HFF-Myc (cell line): Measurements from ENCODE around the gene BAAT.

ENCODE experiments used
- DNase-seq: peaks from one replicate; pipeline ENCODE4 v3.0.0-alpha.2; 2011; ENCODE audit warnings: low read depth; ENCODE audit errors: extremely low read depth
- H3K4me3 ChIP-seq: replicated peaks from 2 replicates; pipeline ENCODE4 v1.5.1; 2011; ENCODE audit warnings: low read depth, mild to moderate bottlenecking, control low read depth, low read length
- TF ChIP-seq, protein P1 (sequence below): IDR thresholded peaks from 2 replicates; pipeline ENCODE4 v1.5.1; 2012; ENCODE audit warnings: mild to moderate bottlenecking, low read depth, low read length, control low read depth; ENCODE audit errors: missing control alignments

The BAAT gene

DNA sequence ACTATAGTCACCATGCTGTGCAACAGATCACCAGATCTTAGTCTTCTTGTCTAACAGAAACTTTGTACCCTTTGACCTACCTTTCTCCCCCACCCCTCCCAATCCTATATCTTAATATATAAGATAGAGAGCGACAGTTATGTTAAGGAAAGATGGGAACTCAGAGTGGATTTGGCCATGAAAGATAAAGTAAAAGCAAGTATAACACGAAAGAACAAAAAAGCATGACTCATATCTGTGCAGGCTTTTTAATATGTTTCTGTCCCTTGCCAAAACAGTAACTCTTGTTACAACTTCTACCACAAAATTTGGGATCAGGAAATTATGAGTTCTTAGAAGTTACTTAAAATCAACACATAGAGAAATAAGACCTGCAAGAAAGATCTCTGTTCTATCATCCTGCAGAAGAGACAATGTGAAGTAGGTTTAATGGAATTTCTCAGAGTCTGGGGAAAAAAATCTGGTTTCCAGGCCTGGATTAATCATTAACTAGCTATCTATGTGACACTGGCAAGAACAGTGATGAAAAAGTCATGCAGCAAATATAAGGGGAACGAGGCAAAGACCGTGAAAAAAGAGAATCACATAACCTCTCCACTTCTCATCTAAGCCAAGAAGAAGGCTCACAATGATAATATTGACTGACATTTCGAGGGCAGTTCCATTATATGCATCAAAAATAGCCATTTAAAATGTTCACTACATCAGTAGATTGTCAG lies 18.6 kb downstream of the BAAT start:
- no peak for DNase-seq
- no peak overlapping the region for H3K4me3 ChIP-seq
- TF ChIP-seq, protein P1, sequence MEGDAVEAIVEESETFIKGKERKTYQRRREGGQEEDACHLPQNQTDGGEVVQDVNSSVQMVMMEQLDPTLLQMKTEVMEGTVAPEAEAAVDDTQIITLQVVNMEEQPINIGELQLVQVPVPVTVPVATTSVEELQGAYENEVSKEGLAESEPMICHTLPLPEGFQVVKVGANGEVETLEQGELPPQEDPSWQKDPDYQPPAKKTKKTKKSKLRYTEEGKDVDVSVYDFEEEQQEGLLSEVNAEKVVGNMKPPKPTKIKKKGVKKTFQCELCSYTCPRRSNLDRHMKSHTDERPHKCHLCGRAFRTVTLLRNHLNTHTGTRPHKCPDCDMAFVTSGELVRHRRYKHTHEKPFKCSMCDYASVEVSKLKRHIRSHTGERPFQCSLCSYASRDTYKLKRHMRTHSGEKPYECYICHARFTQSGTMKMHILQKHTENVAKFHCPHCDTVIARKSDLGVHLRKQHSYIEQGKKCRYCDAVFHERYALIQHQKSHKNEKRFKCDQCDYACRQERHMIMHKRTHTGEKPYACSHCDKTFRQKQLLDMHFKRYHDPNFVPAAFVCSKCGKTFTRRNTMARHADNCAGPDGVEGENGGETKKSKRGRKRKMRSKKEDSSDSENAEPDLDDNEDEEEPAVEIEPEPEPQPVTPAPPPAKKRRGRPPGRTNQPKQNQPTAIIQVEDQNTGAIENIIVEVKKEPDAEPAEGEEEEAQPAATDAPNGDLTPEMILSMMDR: no peak

DNA sequence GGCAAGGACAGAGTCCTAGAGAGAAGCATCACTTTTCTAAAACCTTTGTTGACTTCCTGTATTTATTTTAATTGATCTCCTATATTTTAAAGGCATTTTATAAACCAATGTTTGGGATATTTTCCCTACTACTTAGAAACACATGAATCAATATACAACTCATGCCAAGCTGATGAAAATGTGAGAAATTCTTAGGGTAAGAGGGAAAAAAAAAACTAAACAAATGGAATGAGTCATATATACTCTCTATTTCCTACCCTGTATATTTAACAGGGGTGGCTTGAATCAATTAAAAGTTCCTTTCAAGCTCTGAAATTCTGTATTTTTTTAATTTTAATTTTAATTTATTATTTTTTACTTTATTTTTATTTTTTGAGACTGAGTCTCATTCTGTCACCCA lies 19.6 kb downstream of the BAAT start:
- DNase-seq: no peak
- TF ChIP-seq, protein P1: no peak
- no peak overlapping the region for H3K4me3 ChIP-seq

DNA sequence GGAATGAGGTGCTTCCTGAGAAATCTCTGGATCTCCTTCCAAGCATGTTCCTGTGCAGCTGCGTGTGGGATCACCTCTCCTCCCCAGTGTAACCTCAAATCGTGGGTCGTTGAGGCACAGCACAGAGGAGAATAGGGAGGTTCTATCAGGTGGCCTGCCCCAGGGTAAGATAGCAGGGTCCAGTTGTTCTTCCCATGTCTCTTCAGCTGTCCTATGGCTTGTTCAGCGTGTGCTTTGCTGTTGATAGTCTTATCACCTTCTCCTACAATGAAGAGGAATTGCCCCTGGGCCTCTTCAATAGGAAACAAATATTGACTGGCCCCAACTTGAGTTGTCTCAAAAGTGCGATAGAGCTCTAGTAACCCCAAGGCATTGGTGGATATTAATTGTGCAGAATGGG lies 22.4 kb downstream of the BAAT start:
- no peak overlapping the region for H3K4me3 ChIP-seq
- DNase-seq: no peak
- TF ChIP-seq, protein P1: no peak

DNA sequence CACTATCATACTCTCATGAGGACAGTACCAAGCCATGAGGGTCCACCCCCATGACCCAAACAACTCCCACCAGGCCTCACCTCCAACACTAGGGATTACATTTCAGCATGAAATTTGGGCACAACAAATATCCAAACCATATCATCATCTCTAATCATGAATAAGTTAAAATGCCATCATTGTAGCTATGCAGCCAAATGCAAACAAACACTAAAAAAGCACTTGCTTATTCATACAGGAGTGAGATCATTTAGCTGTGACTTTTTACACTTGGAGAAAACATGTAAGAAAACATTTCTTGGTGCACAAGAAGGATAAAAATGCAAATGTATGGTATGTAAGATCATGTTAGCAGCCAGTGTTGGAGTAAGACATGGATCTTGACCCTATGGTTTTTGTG lies 24.2 kb downstream of the BAAT start:
- H3K4me3 ChIP-seq: no peak overlapping the region
- no peak for DNase-seq
- TF ChIP-seq, protein P1: no peak

DNA sequence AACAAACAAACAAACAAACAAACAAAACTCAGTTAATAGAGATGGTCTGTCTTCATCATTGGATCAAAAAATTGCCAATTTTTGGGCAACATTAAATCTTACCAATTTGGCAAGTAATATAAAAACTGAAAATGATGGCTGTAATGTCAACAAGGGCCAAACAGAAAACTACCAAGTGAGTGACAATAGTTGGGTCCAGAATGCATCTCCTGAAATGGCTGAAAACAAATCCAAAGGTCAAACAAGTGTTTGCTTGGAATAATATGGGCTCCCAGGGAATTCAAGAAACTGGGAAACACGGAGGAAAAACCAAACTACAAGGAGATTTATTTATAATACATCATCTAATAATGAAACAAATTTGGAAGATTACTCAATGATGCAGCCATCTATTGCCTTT lies 25.1 kb downstream of the BAAT start:
- TF ChIP-seq, protein P1: no peak
- no peak for DNase-seq
- no peak overlapping the region for H3K4me3 ChIP-seq

DNA sequence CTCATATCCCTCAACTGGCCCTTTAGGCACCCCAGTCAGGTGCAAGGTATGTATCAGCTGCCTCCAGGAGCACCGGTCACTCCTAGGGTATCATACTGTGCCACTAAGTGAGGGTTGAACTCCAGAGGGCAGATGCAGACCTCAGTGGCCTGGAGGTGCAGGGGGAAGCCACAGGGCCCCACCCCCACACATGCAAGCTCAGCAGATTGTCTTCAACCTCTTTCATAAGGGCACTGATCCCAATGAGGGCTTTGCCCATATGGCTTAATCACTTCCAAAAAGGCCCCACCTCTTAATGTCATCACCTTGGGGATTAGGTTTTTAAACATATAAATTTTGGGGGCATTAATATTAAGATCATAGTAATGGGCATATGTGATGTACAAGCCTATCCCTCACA lies 28.2 kb downstream of the BAAT start:
- no peak overlapping the region for H3K4me3 ChIP-seq
- DNase-seq: no peak
- TF ChIP-seq, protein P1: no peak
